Measurements from ENCODE around the gene BBS1.
"Not testable (repeated sequence)": the region's sequence is repeated elsewhere in the genome, so short reads cannot be mapped to it uniquely, and the experiment has no call there.

- not testable (repeated sequence) for TF ChIP-seq CTCF, POLR2AphosphoS5, POLR2A (IDR thresholded peaks at IDR 0.05)
These were observed 30.2 kb downstream of the BBS1 start for GRCh38 chr11:66540598-66540997.
